ENCODE data around the gene AP4S1.
"Not testable (repeated sequence)": the region's sequence is repeated elsewhere in the genome, so short reads cannot be mapped to it uniquely, and the experiment has no call there.

Gene AP4S1

GRCh38 chr14:31025367-31026076 lies at the start of gene AP4S1:
TSS of gene AP4S1 (plus strand) at chr14:31025649. CDS start at chr14:31066197, 40,548 bp downstream.
- DNase-seq = peak; percentile 41

GRCh38 chr14:30977752-30978151 lies 47.7 kb upstream of the AP4S1 start:
- no peak for DNase-seq

DNA sequence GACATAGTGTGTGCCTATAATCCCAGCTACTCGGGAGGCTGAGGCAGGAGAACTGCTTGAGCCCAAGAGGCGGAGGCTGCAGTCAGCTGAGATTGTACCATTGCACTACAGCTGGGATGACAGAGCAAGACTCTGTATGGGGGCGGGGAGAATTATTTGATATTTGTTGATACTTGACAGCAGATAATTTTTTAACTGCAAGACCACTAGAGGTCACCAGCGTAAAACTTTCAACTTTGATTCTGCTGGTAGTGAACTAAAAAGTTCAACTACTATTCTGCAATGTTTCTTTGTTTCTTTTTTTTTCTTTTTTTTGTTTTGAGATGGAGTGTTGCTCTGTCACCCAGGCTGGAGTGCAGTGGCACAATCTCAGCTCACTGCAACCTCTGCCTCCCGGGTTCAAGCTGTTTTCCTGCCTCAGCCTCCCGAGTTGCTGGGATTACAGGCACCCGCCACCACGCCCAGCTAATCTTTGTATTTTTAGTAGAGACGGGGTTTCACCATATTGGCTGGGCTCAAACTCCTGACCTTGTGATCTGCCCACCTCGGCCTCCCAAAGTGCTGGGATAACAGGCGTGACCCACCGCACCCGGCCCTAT lies 45.2 kb upstream of the AP4S1 start:
- DNase-seq = not testable (repeated sequence)

DNA sequence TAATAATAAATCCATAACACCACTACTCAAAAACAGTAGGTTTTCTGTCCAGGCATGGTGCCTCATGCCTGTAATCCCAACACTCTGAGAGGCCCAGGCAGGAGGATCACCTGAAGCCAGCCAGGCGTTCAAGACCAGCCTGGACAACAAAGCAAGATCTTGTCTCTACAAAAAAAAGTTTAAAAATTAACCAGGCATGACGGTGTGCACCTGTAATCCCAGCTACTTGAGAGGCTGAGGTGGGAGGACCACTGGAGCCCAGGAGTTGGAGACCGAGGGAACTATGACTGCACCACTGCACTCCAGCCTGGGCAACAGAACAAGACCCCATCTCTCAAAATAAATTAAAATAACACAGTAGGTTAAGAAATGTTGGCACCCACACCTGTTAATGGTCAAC lies 44.5 kb upstream of the AP4S1 start:
- DNase-seq = no peak

GRCh38 chr14:30982533-30982932 lies 42.9 kb upstream of the AP4S1 start:
- no peak for DNase-seq

- no peak for DNase-seq
Measured at GRCh38 chr14:30983858-30984257, 41.6 kb upstream of the AP4S1 start.

- no peak for DNase-seq
Measured at GRCh38 chr14:30985796-30986195, 39.7 kb upstream of the AP4S1 start.

GRCh38 chr14:30988509-30988908 lies 36.9 kb upstream of the AP4S1 start:
- no peak for DNase-seq

GRCh38 chr14:30990770-30991169 lies 34.7 kb upstream of the AP4S1 start:
- DNase-seq = no peak

- DNase-seq = no peak
Measured at GRCh38 chr14:30991408-30991807, 34.0 kb upstream of the AP4S1 start.

- DNase-seq = no peak
Measured at GRCh38 chr14:30993071-30993470, 32.4 kb upstream of the AP4S1 start.

DNA sequence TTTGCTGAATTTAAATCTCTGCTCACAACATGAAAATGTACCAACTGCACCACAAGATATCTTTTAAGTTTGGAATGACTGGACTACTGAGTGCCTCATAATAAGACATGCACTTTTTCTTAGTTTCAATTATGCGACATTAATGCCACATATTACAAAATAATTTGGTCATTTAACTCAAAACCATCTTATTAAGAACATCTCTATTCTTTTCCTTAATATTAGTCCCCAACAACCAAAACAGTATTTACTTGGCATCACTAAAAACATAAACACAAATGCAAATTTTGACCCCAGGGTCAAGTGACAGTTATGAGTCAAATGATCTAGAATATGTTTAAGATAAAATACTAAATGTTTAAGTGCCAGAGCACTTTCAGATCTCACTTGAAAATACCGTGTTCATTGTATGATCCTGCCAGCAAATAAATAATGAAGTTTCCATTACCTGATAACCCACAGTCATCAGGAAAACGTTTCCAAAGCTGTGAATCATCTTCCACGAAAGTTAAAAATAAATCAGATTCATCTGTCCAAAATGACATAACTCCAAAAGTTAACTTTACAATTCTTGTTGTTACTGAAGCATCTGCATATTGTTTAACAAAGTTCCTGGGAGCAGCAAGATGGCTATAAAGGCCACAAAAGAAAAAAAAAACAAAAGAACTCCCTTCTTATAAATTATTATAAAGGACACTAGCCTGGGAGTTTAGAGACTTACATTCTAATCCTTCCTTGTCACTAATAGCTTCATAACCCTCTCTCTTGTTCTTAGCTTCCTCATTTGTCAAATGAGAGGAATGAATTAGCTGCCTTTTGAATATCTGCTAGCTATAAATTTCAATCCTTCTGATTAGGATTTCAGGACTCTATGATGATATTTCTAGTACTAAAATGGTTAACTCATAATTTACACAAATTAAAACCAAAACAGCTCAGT lies 30.5 kb upstream of the AP4S1 start:
- DNase-seq = no peak

DNA sequence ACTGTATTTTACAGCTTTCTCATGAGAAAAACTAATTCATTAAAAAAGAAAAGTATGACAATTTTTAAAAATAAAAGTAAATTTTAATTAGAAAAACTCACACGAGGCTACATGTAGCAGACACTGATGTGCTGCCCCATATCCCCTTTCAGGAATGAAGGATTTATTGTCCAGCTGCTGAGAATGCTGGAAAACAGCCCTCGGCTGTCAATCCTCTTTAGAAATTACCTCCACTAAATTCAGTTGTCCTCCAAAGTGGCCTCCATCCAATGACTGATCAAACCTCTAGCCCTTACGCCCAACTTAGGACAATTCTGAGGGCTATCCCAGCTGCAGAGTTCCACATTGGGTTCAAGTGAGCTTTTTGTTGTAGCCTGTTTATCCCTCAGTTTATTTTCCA lies 29.8 kb upstream of the AP4S1 start:
- no peak for DNase-seq

DNA sequence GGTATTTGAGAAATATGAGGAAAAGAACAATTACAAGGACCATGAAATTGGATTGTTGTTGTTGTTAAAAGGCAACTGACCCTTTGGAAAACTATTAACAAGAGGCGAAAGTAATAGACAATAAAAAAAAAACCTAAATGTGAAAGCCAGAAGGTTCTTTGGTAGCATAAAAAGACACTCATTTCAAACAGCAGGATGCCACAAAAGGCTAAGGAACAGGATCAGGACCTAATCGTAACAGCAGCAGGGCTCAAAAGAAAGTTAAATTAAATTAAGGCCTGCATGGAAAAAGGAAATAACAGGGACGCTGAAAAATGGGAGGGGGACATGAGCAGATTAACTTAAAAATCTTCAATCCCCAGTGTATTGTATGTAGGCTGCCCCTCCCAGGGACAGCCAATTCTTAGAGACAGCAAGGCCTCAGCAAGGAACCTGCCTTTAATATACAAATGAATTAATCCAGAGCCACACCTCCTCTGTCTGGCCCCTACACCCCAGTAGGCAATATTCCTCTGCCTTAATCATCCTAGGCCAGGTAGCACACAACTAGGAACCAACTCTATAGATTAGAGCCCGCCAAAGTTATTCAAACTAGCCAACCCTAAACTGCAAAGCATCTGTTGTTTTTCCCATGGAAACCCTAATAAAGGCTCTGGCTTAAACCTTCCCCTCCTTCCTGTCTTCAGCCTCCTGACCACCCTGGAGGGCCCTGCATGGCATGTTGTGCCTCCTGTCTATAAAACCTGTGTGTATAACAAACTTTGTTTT lies 28.4 kb upstream of the AP4S1 start:
- DNase-seq = no peak

GRCh38 chr14:30998100-30998706 lies 27.2 kb upstream of the AP4S1 start:
- no peak for DNase-seq

DNA sequence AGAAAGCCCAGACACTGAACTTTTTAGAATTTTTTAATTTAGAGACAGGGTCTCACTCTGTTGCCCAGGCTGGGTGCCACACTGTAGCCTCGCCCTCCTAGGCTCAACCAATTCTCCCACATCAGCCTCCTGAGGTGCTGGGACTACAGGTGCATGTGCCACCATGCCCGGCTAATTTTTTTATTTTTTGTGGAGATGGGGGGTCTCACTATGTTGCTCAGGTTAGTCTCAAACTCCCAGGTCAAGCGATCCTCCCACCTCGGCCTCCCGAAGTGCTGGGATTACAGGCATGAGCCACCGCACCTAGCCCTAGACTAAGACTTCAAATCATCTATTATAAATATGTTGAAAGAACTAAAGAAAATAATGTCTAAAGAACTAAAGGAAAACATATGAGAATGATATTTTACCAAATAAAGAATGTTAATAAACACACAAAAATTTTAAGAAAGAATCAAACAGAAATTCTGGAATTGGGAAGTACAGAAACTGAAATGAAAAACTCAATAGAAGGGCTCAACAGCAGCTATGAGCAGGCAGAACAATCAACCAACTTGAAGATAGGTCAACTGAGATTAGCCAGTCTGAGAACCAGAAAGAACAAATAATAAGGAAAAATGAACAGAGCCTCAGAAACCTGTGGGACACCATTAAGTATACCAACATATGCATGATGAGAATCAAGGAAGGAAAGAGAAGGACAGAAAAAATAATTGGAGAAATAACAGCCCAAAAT lies 26.2 kb upstream of the AP4S1 start:
- DNase-seq = no peak

- DNase-seq = no peak
Measured at GRCh38 chr14:31000629-31001338, 24.7 kb upstream of the AP4S1 start.

GRCh38 chr14:31001339-31001658 lies 24.1 kb upstream of the AP4S1 start:
- DNase-seq = no peak

- no peak for DNase-seq
Measured at GRCh38 chr14:31003284-31003683, 22.2 kb upstream of the AP4S1 start.

- DNase-seq = not testable (repeated sequence)
Measured at GRCh38 chr14:31004007-31004406, 21.4 kb upstream of the AP4S1 start.

GRCh38 chr14:31006703-31007102 lies 18.7 kb upstream of the AP4S1 start:
- no peak for DNase-seq
